Gastrocnemius medialis (tissue), 4 donors: ENCODE data around the gene TWSG1. TPM values are rescaled to one million over a fixed set of nuclear protein-coding genes. Genes with fewer than 3 reads are reported as not detected.

ENCODE experiments used
- ATAC-seq, 2 donors: fragments of 150-250 bp; one replicate each; pipeline ENCODE4 v1.9.1; 2016
- DNase-seq, 2 donors: peaks; one replicate each; pipeline ENCODE4 v3.0.0-alpha.2; 2019
- H3K27ac ChIP-seq, 4 donors: fragments of 200-600 bp; sonication (generic); 1 replicate in 1 of 4; 2 replicates in 3 of 4; pipeline ENCODE4 v1.5.1; 2016 to 2018; ENCODE audit warnings: mild to moderate bottlenecking in 2 of 4, moderate library complexity in 1 of 4
- H3K27me3 ChIP-seq, 3 donors: fragments of 200-600 bp; sonication (generic) in 2 of 3; 1 replicate in 1 of 3; 2 replicates in 2 of 3; pipeline versions ENCODE4 v1.5.1 to v1.6.0; 2016 to 2019; ENCODE audit warnings: mild to moderate bottlenecking in 1 of 3, moderate library complexity in 1 of 3
- H3K36me3 ChIP-seq, 2 donors: fragments of 200-600 bp; sonication (generic) in 1 of 2; one replicate each; pipeline ENCODE4 v1.5.1; 2017 to 2018
- H3K4me1 ChIP-seq, 2 donors: fragments of 200-600 bp; sonication (generic) in 1 of 2; one replicate each; pipeline ENCODE4 v1.5.1; 2016 to 2017; ENCODE audit warnings: mild to moderate bottlenecking in 2 of 2
- H3K4me3 ChIP-seq, 4 donors: fragments of 200-600 bp; sonication (generic) in 3 of 4; 1 replicate in 1 of 4; 2 replicates in 3 of 4; pipeline ENCODE4 v1.5.1; 2016 to 2019; ENCODE audit warnings: mild to moderate bottlenecking in 2 of 4
- H3K9me3 ChIP-seq, 3 donors: fragments of 200-600 bp; sonication (generic) in 2 of 3; 1 replicate in 1 of 3; 2 replicates in 2 of 3; pipeline ENCODE4 v1.5.1; 2016 to 2019
- POLR2A ChIP-seq, 2 donors: fragments of 450-650 bp; IDR thresholded peaks; one replicate each; pipeline ENCODE4 v1.6.1; 2017; ENCODE audit warnings: antibody characterized with exemption in 2 of 2, mild to moderate bottlenecking in 2 of 2, moderate library complexity in 2 of 2
- in situ Hi-C, 4 donors: fragments of 200-750 bp; cut with MboI; loops; one replicate each; pipeline versions ENCODE4 v1.15.0 to v1.8.0; 2017; ENCODE audit warnings: low sequenced_read_pairs in 4 of 4
- intact Hi-C: fragments of 100-400 bp; cut with DNase I; formaldehyde crosslinking; loops from one replicate; pipeline ENCODE4 v1.15.1; 2023; ENCODE audit warnings: low total_unique reads
- total RNA-seq, 4 donors: library from RNA; depleted of rRNA; stranded (reverse); fragments of >200 nt; gene quantifications; one replicate each; pipeline versions ENCODE4 v1.1.0 to v1.2.3, GENCODE V29; 2016
- TF ChIP-seq, protein P1 (sequence below), 5 experiments: fragments of 450-650 bp in 3 of 5; fragments of 200-600 bp in 2 of 5; sonication (generic) in 2 of 5; IDR thresholded peaks in 4 of 5; conservative IDR thresholded peaks in 1 of 5; 1 replicate in 4 of 5; 2 replicates in 1 of 5; pipeline ENCODE4 v1.5.1; 2016 to 2019; ENCODE audit warnings: antibody characterized with exemption in 5 of 5, mild to moderate bottlenecking in 3 of 5, moderate library complexity in 3 of 5

Gene TWSG1
- 1 to 10 TPM; 5.3 to 9.5 (median 8.1) TPM for total RNA-seq

- H3K36me3 ChIP-seq: peaks cover 0 to 13% of the 10 kb centered on the region in 2 donors
- TF ChIP-seq, protein P1, sequence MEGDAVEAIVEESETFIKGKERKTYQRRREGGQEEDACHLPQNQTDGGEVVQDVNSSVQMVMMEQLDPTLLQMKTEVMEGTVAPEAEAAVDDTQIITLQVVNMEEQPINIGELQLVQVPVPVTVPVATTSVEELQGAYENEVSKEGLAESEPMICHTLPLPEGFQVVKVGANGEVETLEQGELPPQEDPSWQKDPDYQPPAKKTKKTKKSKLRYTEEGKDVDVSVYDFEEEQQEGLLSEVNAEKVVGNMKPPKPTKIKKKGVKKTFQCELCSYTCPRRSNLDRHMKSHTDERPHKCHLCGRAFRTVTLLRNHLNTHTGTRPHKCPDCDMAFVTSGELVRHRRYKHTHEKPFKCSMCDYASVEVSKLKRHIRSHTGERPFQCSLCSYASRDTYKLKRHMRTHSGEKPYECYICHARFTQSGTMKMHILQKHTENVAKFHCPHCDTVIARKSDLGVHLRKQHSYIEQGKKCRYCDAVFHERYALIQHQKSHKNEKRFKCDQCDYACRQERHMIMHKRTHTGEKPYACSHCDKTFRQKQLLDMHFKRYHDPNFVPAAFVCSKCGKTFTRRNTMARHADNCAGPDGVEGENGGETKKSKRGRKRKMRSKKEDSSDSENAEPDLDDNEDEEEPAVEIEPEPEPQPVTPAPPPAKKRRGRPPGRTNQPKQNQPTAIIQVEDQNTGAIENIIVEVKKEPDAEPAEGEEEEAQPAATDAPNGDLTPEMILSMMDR (IDR thresholded peaks at IDR 0.05 in 4 of 5, conservative IDR thresholded peaks at IDR 0.05 in 1 of 5): peak in 4 of 5 experiments; percentile 32 to 65 (median 44)
- peak; percentile 54 to 75 for TF ChIP-seq POLR2A (IDR thresholded peaks at IDR 0.05)
- peak; percentile 85 to 87 for DNase-seq
- no peaks in the 10 kb centered on the region for H3K9me3 ChIP-seq
- H3K27me3 ChIP-seq: no peaks in the 10 kb centered on the region
- ATAC-seq: peak; percentile 83 to 87
- H3K4me3 ChIP-seq: peak within 1 kb of the TSS; percentile 62 to 91 (median 72)
- peaks cover 0 to 8% of the 10 kb centered on the region in 2 donors for H3K4me1 ChIP-seq
- intact Hi-C loops: loop anchor here (1.0 to 10.0 kb wide), 5 partner anchors 141 to 370 kb away; partner anchors contain the start of genes NDUFV2, RAB31 and RALBP1
- H3K27ac ChIP-seq: peak within 1 kb of the TSS; percentile 66 to 88 (median 78)
- in situ Hi-C loops: loop anchor here in 2 of 4 donors (10.0 to 25.0 kb wide), 2 partner anchors 130 to 672 kb away; no protein-coding TSS in a partner anchor
These were observed at the start of gene TWSG1 for GRCh38 chr18:9334329-9334972. TWSG1 (plus strand) TSS chr18:9334773; CDS start chr18:9337230, 2,457 bp downstream.

DNA sequence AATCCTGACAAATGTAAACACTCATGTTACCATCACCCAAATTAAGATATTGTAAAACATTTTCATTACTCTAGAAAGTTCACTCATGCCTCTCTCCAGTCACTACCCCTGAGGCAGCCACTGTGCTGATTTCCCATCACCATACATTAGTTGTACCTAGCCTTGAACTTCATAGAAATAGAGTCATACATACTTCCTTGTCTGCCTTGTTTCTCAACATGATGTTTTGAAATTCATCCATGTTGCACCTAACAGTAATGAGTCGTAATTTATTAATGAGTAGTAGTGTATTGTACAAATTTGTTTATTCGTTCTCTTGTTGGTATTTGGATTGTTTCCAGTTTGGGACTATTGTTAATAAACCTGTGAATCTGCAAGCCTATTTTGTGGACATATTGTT, 49.0 kb upstream of the TWSG1 start:
- no peaks in the 10 kb centered on the region for H3K4me1 ChIP-seq
- intact Hi-C loops: no loop called here
- DNase-seq: no peak
- TF ChIP-seq POLR2A (IDR thresholded peaks at IDR 0.05): no peak
- TF ChIP-seq, protein P1 (IDR thresholded peaks at IDR 0.05 in 4 of 5, conservative IDR thresholded peaks at IDR 0.05 in 1 of 5): no peak
- H3K4me3 ChIP-seq: no peak overlapping the region
- in situ Hi-C loops: no loop called here
- H3K27me3 ChIP-seq: no peaks in the 10 kb centered on the region
- no peaks in the 10 kb centered on the region for H3K9me3 ChIP-seq
- H3K36me3 ChIP-seq: peaks cover 0 to 6% of the 10 kb centered on the region in 2 donors
- H3K27ac ChIP-seq: no peak overlapping the region
- ATAC-seq: no peak

DNA sequence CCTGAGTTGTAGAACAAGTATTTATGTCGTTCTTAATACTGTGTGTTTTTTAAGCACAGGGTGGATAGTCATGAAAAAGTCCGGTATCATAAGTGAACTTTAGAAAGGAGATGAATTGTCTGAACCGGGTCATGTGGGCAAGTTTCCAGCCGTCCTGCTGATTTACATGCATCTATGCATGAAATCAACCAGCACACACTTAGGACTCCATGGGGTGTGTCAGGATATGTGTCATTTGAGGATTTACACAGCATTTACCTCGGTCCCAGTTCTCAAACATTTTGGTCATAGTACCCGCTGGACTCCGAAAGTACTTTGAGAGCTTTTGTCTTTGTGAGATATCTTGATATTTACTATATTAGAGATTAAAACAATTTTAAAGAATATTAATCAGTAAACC, 47.5 kb upstream of the TWSG1 start:
- no peak overlapping the region for H3K4me3 ChIP-seq
- H3K27ac ChIP-seq: no peak overlapping the region
- intact Hi-C loops: no loop called here
- no peaks in the 10 kb centered on the region for H3K4me1 ChIP-seq
- TF ChIP-seq POLR2A (IDR thresholded peaks at IDR 0.05): no peak
- TF ChIP-seq, protein P1 (IDR thresholded peaks at IDR 0.05 in 4 of 5, conservative IDR thresholded peaks at IDR 0.05 in 1 of 5): no peak
- in situ Hi-C loops: no loop called here
- no peak for ATAC-seq
- no peaks in the 10 kb centered on the region for H3K27me3 ChIP-seq
- H3K9me3 ChIP-seq: no peaks in the 10 kb centered on the region
- DNase-seq: no peak
- no peaks in the 10 kb centered on the region for H3K36me3 ChIP-seq

- intact Hi-C loops: no loop called here
- DNase-seq: no peak
- H3K27me3 ChIP-seq: no peaks in the 10 kb centered on the region
- H3K36me3 ChIP-seq: no peaks in the 10 kb centered on the region
- no peak for ATAC-seq
- TF ChIP-seq, protein P1 (IDR thresholded peaks at IDR 0.05 in 4 of 5, conservative IDR thresholded peaks at IDR 0.05 in 1 of 5): no peak
- TF ChIP-seq POLR2A (IDR thresholded peaks at IDR 0.05): no peak
- no peak overlapping the region for H3K27ac ChIP-seq
- no peak overlapping the region for H3K4me3 ChIP-seq
- H3K9me3 ChIP-seq: no peaks in the 10 kb centered on the region
- H3K4me1 ChIP-seq: no peaks in the 10 kb centered on the region
- in situ Hi-C loops: no loop called here
These were observed 44.9 kb upstream of the TWSG1 start for GRCh38 chr18:9289698-9290097.
